ENCODE measurements around the gene JAG2. TPM values are rescaled to one million over a fixed set of nuclear protein-coding genes. Genes with fewer than 3 reads are reported as not detected.
A peak's percentile ranks its signal among the peaks of the same experiment; 100 is the strongest.

The JAG2 gene
- total and polyA plus RNA-seq, 2 of the 13 experiments (the other 11 are each of a cell fraction or from before 2014, with no cell fraction given) = 0.04 to 0.16 TPM

DNA sequence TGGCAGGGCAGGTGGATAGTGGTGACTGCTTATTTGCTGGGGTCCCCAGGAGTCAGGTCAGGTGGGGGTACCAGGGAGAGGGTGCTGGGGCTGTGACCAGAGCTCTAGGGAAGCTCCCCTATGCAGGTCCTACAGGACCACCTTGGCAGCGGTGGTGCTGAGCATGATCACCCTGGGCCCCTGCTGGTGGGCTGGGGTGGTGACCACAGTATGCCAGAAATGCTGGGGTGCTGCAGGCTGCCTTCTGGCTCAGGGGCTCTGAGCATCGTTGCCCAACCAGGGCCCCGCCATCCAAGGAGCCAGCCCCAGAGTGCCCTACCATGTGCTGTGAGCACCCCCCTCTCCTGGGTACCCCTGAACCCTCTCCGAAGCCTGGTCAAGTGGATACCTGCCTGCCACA, 30.0 kb upstream of the JAG2 start:
- 17% methylated on average over 1 of the region's 4 CpGs for WGBS (ENCODE audit: low lambda C conversion rate)
- Histone ChIP-seq H3K4me1 (ENCODE audit: insufficient read depth, low read length) (peaks cover 46% of the 10 kb centered on the region), H3K27ac (ENCODE audit: extremely low read length, insufficient read depth, low read length) (no peak overlapping the region), H3K4me3 (replicated peaks in 1 of 3; ENCODE audit: insufficient read depth in 1 of 3, low read depth in 2 of 3, low read length in 3 of 3) (peak overlapping the region in 1 of 3 experiments; percentile 48; a peak in 2 of 6 replicates), H2AFZ (ENCODE audit: low read length) (no peak overlapping the region), H3K9ac (ENCODE audit: insufficient read depth, low read depth, low read length) (no peak overlapping the region), H3K4me2 (ENCODE audit: low read depth, low read length) (peak overlapping the region; percentile 75), H3K27me3 (ENCODE audit: control insufficient read depth in 1 of 2, insufficient read depth in 2 of 2, low read length in 2 of 2) (peaks cover 23 to 87% of the 10 kb centered on the region in 2 experiments), H3K79me2 (ENCODE audit: insufficient read depth, low read length) (no peaks in the 10 kb centered on the region), H3K9me3 (ENCODE audit: low read length) (no peaks in the 10 kb centered on the region), H4K20me1 (ENCODE audit: insufficient read depth, low read length) (no peaks in the 10 kb centered on the region), H3K36me3 (replicated peaks in 1 of 2; ENCODE audit: control insufficient read depth in 1 of 2, insufficient read depth in 2 of 2, low read length in 2 of 2) (no peaks in the 10 kb centered on the region)
- ChIA-PET CTCF (ENCODE audit: low intra/inter-chr PET ratio, low total read pairs) (no interaction called here), POLR2A (no interaction called here)
- no peak for DNase-seq (ENCODE audit: low spot score)
- no peak for TF ChIP-seq HOXA9 (CRISPR knock-in tag; IDR thresholded peaks at IDR 0.05; ENCODE audit: borderline replicate concordance)
- TF ChIP-seq, protein P1, sequence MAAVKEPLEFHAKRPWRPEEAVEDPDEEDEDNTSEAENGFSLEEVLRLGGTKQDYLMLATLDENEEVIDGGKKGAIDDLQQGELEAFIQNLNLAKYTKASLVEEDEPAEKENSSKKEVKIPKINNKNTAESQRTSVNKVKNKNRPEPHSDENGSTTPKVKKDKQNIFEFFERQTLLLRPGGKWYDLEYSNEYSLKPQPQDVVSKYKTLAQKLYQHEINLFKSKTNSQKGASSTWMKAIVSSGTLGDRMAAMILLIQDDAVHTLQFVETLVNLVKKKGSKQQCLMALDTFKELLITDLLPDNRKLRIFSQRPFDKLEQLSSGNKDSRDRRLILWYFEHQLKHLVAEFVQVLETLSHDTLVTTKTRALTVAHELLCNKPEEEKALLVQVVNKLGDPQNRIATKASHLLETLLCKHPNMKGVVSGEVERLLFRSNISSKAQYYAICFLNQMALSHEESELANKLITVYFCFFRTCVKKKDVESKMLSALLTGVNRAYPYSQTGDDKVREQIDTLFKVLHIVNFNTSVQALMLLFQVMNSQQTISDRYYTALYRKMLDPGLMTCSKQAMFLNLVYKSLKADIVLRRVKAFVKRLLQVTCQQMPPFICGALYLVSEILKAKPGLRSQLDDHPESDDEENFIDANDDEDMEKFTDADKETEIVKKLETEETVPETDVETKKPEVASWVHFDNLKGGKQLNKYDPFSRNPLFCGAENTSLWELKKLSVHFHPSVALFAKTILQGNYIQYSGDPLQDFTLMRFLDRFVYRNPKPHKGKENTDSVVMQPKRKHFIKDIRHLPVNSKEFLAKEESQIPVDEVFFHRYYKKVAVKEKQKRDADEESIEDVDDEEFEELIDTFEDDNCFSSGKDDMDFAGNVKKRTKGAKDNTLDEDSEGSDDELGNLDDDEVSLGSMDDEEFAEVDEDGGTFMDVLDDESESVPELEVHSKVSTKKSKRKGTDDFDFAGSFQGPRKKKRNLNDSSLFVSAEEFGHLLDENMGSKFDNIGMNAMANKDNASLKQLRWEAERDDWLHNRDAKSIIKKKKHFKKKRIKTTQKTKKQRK (IDR thresholded peaks at IDR 0.05; ENCODE audit: low read length) = no peak
- TF ChIP-seq, protein P2, sequence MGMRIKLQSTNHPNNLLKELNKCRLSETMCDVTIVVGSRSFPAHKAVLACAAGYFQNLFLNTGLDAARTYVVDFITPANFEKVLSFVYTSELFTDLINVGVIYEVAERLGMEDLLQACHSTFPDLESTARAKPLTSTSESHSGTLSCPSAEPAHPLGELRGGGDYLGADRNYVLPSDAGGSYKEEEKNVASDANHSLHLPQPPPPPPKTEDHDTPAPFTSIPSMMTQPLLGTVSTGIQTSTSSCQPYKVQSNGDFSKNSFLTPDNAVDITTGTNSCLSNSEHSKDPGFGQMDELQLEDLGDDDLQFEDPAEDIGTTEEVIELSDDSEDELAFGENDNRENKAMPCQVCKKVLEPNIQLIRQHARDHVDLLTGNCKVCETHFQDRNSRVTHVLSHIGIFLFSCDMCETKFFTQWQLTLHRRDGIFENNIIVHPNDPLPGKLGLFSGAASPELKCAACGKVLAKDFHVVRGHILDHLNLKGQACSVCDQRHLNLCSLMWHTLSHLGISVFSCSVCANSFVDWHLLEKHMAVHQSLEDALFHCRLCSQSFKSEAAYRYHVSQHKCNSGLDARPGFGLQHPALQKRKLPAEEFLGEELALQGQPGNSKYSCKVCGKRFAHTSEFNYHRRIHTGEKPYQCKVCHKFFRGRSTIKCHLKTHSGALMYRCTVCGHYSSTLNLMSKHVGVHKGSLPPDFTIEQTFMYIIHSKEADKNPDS (CRISPR knock-in tag; IDR thresholded peaks at IDR 0.05) = no peak
- TF ChIP-seq PTBP1 (IDR thresholded peaks at IDR 0.05; ENCODE audit: low read depth, low read length, poor library complexity, severe bottlenecking) = no peak
- ATAC-seq = peak; percentile 27
- in situ Hi-C loops (cut with HindIII; ENCODE audit: extremely low pct_ligation_motif_present, low pct_unique_long_range_greater_than_20kb) = no loop called here
- no peak for FAIRE-seq
- intact Hi-C loops (cut with micrococcal nuclease; ENCODE audit: unreplicated experiment) = no loop called here
- BruUV-seq (replicated peaks) = no TSS peak
